ENCODE data around the gene APOE. TPM values are rescaled to one million over a fixed set of nuclear protein-coding genes. Genes with fewer than 3 reads are reported as not detected.

The APOE gene
- total and polyA plus RNA-seq, 2 of the 13 experiments (the other 11 are each of a cell fraction or from before 2014, with no cell fraction given) = 1,328 to 1,470 TPM

DNA sequence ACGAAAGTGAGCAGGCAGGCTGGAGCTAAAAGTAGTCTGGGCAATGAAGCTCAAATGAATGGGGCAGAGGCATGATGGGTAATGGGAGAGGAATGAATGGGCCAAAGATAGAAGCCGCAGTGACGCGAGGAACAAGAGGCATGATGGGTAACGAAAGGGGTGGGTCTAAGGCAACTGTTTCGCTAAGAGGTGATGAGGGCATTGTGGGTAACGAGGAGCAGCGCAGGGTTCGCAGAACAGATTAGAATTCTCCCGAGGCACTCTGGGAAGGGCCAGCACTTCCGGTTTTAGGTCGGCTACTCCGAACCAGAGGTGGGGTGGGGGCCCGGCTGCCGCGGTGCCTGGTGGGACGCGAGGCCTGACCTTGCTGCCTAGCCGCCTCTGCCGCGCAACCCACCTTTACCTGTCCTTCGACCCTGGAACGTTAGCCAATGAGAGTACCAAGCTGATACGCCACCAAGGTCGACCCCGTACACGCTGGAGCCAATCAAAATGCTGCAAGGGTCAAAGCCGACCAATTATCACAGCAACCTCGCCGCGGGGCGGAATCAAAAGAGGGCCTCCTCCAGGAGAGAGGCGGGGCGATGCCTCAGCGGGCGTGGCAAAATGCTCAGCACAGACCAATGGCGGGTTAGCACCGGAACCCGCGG lies 15.1 kb upstream of the APOE start (continued):
- TF ChIP-seq, protein P1, sequence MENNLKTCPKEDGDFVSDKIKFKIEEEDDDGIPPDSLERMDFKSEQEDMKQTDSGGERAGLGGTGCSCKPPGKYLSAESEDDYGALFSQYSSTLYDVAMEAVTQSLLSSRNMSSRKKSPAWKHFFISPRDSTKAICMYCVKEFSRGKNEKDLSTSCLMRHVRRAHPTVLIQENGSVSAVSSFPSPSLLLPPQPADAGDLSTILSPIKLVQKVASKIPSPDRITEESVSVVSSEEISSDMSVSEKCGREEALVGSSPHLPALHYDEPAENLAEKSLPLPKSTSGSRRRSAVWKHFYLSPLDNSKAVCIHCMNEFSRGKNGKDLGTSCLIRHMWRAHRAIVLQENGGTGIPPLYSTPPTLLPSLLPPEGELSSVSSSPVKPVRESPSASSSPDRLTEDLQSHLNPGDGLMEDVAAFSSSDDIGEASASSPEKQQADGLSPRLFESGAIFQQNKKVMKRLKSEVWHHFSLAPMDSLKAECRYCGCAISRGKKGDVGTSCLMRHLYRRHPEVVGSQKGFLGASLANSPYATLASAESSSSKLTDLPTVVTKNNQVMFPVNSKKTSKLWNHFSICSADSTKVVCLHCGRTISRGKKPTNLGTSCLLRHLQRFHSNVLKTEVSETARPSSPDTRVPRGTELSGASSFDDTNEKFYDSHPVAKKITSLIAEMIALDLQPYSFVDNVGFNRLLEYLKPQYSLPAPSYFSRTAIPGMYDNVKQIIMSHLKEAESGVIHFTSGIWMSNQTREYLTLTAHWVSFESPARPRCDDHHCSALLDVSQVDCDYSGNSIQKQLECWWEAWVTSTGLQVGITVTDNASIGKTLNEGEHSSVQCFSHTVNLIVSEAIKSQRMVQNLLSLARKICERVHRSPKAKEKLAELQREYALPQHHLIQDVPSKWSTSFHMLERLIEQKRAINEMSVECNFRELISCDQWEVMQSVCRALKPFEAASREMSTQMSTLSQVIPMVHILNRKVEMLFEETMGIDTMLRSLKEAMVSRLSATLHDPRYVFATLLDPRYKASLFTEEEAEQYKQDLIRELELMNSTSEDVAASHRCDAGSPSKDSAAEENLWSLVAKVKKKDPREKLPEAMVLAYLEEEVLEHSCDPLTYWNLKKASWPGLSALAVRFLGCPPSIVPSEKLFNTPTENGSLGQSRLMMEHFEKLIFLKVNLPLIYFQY (CRISPR knock-in tag; IDR thresholded peaks at IDR 0.05; ENCODE audit: borderline replicate concordance) = peak; percentile 29; the same call in 1 of the 2 replicates
- no peak for TF ChIP-seq ZNF775 (CRISPR knock-in tag; IDR thresholded peaks at IDR 0.05; ENCODE audit: borderline replicate concordance)
- TF ChIP-seq, protein P2, sequence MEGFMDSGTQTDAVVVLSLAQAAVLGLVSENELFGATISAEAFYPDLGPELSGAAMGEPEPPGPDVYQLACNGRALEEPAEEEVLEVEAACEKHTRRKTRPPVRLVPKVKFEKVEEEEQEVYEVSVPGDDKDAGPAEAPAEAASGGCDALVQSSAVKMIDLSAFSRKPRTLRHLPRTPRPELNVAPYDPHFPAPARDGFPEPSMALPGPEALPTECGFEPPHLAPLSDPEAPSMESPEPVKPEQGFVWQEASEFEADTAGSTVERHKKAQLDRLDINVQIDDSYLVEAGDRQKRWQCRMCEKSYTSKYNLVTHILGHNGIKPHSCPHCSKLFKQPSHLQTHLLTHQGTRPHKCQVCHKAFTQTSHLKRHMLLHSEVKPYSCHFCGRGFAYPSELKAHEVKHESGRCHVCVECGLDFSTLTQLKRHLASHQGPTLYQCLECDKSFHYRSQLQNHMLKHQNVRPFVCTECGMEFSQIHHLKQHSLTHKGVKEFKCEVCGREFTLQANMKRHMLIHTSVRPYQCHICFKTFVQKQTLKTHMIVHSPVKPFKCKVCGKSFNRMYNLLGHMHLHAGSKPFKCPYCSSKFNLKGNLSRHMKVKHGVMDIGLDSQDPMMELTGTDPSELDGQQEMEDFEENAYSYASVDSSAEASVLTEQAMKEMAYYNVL (CRISPR knock-in tag; IDR thresholded peaks at IDR 0.05; ENCODE audit: borderline replicate concordance) = 0 out of 2 replicates have a peak, but pooled peaks have one; percentile 39
- TF ChIP-seq TFAP4 (IDR thresholded peaks at IDR 0.05; ENCODE audit: borderline replicate concordance, low read depth) = no peak
- TF ChIP-seq MTA1 (CRISPR knock-in tag; IDR thresholded peaks at IDR 0.05; ENCODE audit: borderline replicate concordance) = no peak
- TF ChIP-seq NFIC (IDR thresholded peaks at IDR 0.05; ENCODE audit: low read length) = no peak
- no peak for TF ChIP-seq ZNF224 (CRISPR knock-in tag; IDR thresholded peaks at IDR 0.05)
- TF ChIP-seq CREB3 (CRISPR knock-in tag; IDR thresholded peaks at IDR 0.05) = no peak
- TF ChIP-seq CENPT (CRISPR knock-in tag; IDR thresholded peaks at IDR 0.05; ENCODE audit: low read depth) = no peak
- no peak for TF ChIP-seq TBL1XR1 (IDR thresholded peaks at IDR 0.05; ENCODE audit: borderline replicate concordance, low read length, partially characterized antibody)
- TF ChIP-seq ZNF883 (CRISPR knock-in tag; IDR thresholded peaks at IDR 0.05; ENCODE audit: not compliant biosample characterization) = peak; percentile 14
- TF ChIP-seq ZNF432 (CRISPR knock-in tag; IDR thresholded peaks at IDR 0.05; ENCODE audit: borderline replicate concordance) = no peak
- TF ChIP-seq, protein P3, sequence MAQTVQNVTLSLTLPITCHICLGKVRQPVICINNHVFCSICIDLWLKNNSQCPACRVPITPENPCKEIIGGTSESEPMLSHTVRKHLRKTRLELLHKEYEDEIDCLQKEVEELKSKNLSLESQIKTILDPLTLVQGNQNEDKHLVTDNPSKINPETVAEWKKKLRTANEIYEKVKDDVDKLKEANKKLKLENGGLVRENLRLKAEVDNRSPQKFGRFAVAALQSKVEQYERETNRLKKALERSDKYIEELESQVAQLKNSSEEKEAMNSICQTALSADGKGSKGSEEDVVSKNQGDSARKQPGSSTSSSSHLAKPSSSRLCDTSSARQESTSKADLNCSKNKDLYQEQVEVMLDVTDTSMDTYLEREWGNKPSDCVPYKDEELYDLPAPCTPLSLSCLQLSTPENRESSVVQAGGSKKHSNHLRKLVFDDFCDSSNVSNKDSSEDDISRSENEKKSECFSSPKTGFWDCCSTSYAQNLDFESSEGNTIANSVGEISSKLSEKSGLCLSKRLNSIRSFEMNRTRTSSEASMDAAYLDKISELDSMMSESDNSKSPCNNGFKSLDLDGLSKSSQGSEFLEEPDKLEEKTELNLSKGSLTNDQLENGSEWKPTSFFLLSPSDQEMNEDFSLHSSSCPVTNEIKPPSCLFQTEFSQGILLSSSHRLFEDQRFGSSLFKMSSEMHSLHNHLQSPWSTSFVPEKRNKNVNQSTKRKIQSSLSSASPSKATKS (CRISPR knock-in tag; IDR thresholded peaks at IDR 0.05) = no peak
- TF ChIP-seq ZBTB20 (CRISPR knock-in tag; IDR thresholded peaks at IDR 0.05; ENCODE audit: borderline replicate concordance, low read depth) = no peak

Measured in HepG2 (cell line).